HCT116 (cell line): ENCODE results near the gene BTLA. TPM values are rescaled to one million over a fixed set of nuclear protein-coding genes. Genes with fewer than 3 reads are reported as not detected.

Source experiments
- ATAC-seq: fragments of 200-7000 bp; cut with Tn5 transposase; 2 replicates; pipeline ENCODE4 v1.9.1; 2020; ENCODE audit warnings: mild to moderate bottlenecking, moderate library complexity
- BruUV-seq: library from RNA; stranded (reverse); fragments of 400-500 nt; replicated peaks from 2 replicates; lab custom pipeline; 2021; lab: Mats Ljungman, UMichigan
- CTCF ChIA-PET: fragments of 300-600 bp; sonication (Branson Sonifier 250); formaldehyde crosslinking; loops from one replicate; lab custom pipeline; 2021; ENCODE audit warnings: antibody characterized with exemption; lab: Charles Lee
- POLR2A ChIA-PET: fragments of 300-600, 350-600 bp; sonication (Branson Sonifier 250); formaldehyde crosslinking; loops from one replicate; lab custom pipeline; 2021; ENCODE audit warnings: antibody characterized with exemption; lab: Charles Lee
- RAD21 ChIA-PET, 2 experiments: fragments of 300-600 bp; sonication (Branson Sonifier 250); formaldehyde crosslinking; loops; one replicate each; lab custom pipeline; 2023; ENCODE audit warnings: low total read pairs in 2 of 2; ENCODE audit not compliant: uncharacterized antibody in 2 of 2, unreplicated experiment in 2 of 2, low non-redundant PET in 1 of 2; lab: Charles Lee
- DNase-seq: peaks from one replicate; pipeline ENCODE4 v3.0.0-alpha.2; 2010; ENCODE audit warnings: low read depth, low spot score
- H2AFZ ChIP-seq: fragments of 200-600 bp; shearing (Covaris generic), sonication (generic); 2 replicates; pipeline ENCODE4 v1.6.1; 2017; ENCODE audit warnings: low read depth, mixed run types, mixed read lengths, antibody characterized with exemption, low read length; ENCODE audit not compliant: poor library complexity, severe bottlenecking
- H3K27ac ChIP-seq: 2 replicates; pipeline ENCODE4 v1.5.1; 2012; ENCODE audit warnings: low read depth, low read length
- H3K27me3 ChIP-seq: fragments of 200-600 bp; sonication (generic); 2 replicates; pipeline ENCODE4 v1.6.1; 2016; ENCODE audit warnings: mixed run types, low read length, mixed read lengths; ENCODE audit not compliant: insufficient read depth
- H3K36me3 ChIP-seq, 2 experiments: fragments of 200-500 bp in 1 of 2; fragments of 200-600 bp in 1 of 2; sonication (Bioruptor generic) in 1 of 2; sonication (generic) in 1 of 2; 2 replicates each; pipeline versions ENCODE4 v1.5.1 to v1.6.1; 2014 to 2016; ENCODE audit warnings: low read length in 2 of 2, inconsistent platforms in 1 of 2, mixed read lengths in 1 of 2, mixed run types in 1 of 2; ENCODE audit not compliant: insufficient read depth in 2 of 2, control insufficient read depth in 1 of 2
- H3K4me1 ChIP-seq, 2 experiments: fragments of 200-600 bp in 1 of 2; sonication (generic) in 1 of 2; 2 replicates each; pipeline versions ENCODE4 v1.5.1 to v1.6.1; 2012 to 2017; ENCODE audit warnings: low read length in 2 of 2, inconsistent platforms in 1 of 2, mild to moderate bottlenecking in 1 of 2, mixed read lengths in 1 of 2, mixed run types in 1 of 2, moderate library complexity in 1 of 2; ENCODE audit not compliant: insufficient read depth in 2 of 2, control insufficient read depth in 1 of 2
- H3K4me2 ChIP-seq: fragments of 200-600 bp; sonication (generic); 2 replicates; pipeline ENCODE4 v1.6.1; 2017; ENCODE audit warnings: mixed run types, low read length, mixed read lengths
- H3K4me3 ChIP-seq, 2 experiments: fragments of 200-600 bp in 1 of 2; sonication (generic) in 1 of 2; replicated peaks in 1 of 2; 2 replicates each; pipeline ENCODE4 v1.5.1; 2011 to 2016; ENCODE audit warnings: low read length in 2 of 2, control low read depth in 1 of 2, low read depth in 1 of 2, mild to moderate bottlenecking in 1 of 2, mixed read lengths in 1 of 2, mixed run types in 1 of 2
- H3K79me2 ChIP-seq: fragments of 200-600 bp; sonication (generic); 2 replicates; pipeline ENCODE4 v1.6.1; 2017; ENCODE audit warnings: mild to moderate bottlenecking, mixed run types, low read length, moderate library complexity, mixed read lengths; ENCODE audit not compliant: insufficient read depth
- H3K9ac ChIP-seq: fragments of 200-600 bp; sonication (generic); 2 replicates; pipeline ENCODE4 v1.6.1; 2016; ENCODE audit warnings: low read length, mixed read lengths
- H3K9me2 ChIP-seq: fragments of 200-600 bp; sonication (generic), shearing (Covaris generic); 2 replicates; pipeline ENCODE4 v1.6.1; 2017; ENCODE audit warnings: mixed run types, mild to moderate bottlenecking, moderate library complexity; ENCODE audit not compliant: insufficient read depth
- H3K9me3 ChIP-seq, 2 experiments: fragments of 200-500 bp in 1 of 2; fragments of 200-600 bp in 1 of 2; sonication (Bioruptor generic) in 1 of 2; sonication (generic) in 1 of 2; 2 replicates each; pipeline ENCODE4 v1.6.1; 2014 to 2017; ENCODE audit warnings: low read length in 2 of 2, mixed read lengths in 2 of 2, inconsistent platforms in 1 of 2, low read depth in 1 of 2, mild to moderate bottlenecking in 1 of 2, mixed run types in 1 of 2, moderate library complexity in 1 of 2; ENCODE audit not compliant: control insufficient read depth in 1 of 2, insufficient read depth in 1 of 2
- H4K20me1 ChIP-seq: fragments of 200-600 bp; sonication (generic), shearing (Covaris generic); 2 replicates; pipeline ENCODE4 v1.6.1; 2017; ENCODE audit warnings: mixed run types, mild to moderate bottlenecking, moderate library complexity; ENCODE audit not compliant: insufficient read depth
- ATF3 ChIP-seq: IDR thresholded peaks from 2 replicates; pipeline ENCODE4 v1.6.1; 2012
- CBX3 ChIP-seq: IDR thresholded peaks from 2 replicates; pipeline ENCODE4 v1.6.1; 2012; ENCODE audit warnings: low read depth
- CEBPB ChIP-seq: IDR thresholded peaks from 2 replicates; pipeline ENCODE4 v1.6.1; 2012; ENCODE audit warnings: low read depth
- ELF1 ChIP-seq: IDR thresholded peaks from 2 replicates; pipeline ENCODE4 v1.6.1; 2012; ENCODE audit warnings: low read depth, borderline replicate concordance
- EZH2phosphoT487 ChIP-seq: fragments of 200-600 bp; IDR thresholded peaks from 2 replicates; pipeline ENCODE4 v1.6.1; 2018; ENCODE audit warnings: antibody characterized with exemption, borderline replicate concordance
- JUND ChIP-seq: IDR thresholded peaks from 2 replicates; pipeline ENCODE4 v1.6.1; 2012
- POLR2AphosphoS5 ChIP-seq: IDR thresholded peaks from 2 replicates; pipeline ENCODE4 v1.6.1; 2011; ENCODE audit warnings: mild to moderate bottlenecking, low read depth, low read length, moderate library complexity
- RAD21 ChIP-seq: IDR thresholded peaks from 2 replicates; pipeline ENCODE4 v1.6.1; 2012; ENCODE audit warnings: low read depth, mild to moderate bottlenecking
- SIN3A ChIP-seq: IDR thresholded peaks from 2 replicates; pipeline ENCODE4 v1.6.1; 2012; ENCODE audit warnings: low read depth
- SP1 ChIP-seq: IDR thresholded peaks from 2 replicates; pipeline ENCODE4 v1.6.1; 2012; ENCODE audit warnings: low read depth
- SRF ChIP-seq: IDR thresholded peaks from 2 replicates; pipeline ENCODE4 v1.6.1; 2012; ENCODE audit warnings: low read depth
- YY1 ChIP-seq: IDR thresholded peaks from 2 replicates; pipeline ENCODE4 v1.6.1; 2011; ENCODE audit warnings: low read length, low read depth, moderate library complexity, mild to moderate bottlenecking; ENCODE audit not compliant: insufficient replicate concordance; ENCODE audit errors: extremely low read depth
- ZNF274 ChIP-seq: fragments of 200-500 bp; sonication (Bioruptor generic); IDR thresholded peaks from 2 replicates; pipeline ENCODE4 v1.6.1; 2014; ENCODE audit warnings: mild to moderate bottlenecking, low read depth, low read length, inconsistent platforms
- intact Hi-C: fragments of 100-400 bp; cut with micrococcal nuclease; formaldehyde crosslinking; loops from 2 replicates; pipeline ENCODE4 v1.10.0; 2022
- total RNA-seq: library from RNA; stranded (reverse); gene quantifications from one replicate; pipeline ENCODE4 v1.2.1, GENCODE V29; 2021; ENCODE audit not compliant: unreplicated experiment
- TF ChIP-seq, protein P1 (sequence below): IDR thresholded peaks from 2 replicates; pipeline ENCODE4 v1.6.1; 2012
- TF ChIP-seq, protein P2 (sequence below), 3 experiments: fragments of 200-600 bp in 1 of 3; sonication (generic) in 1 of 3; IDR thresholded peaks in 2 of 3; conservative IDR thresholded peaks in 1 of 3; 2 replicates each; pipeline ENCODE4 v1.5.1; 2012 to 2017; ENCODE audit warnings: low read depth in 2 of 3, low read length in 2 of 3, antibody characterized with exemption in 1 of 3, borderline replicate concordance in 1 of 3, control low read depth in 1 of 3, mild to moderate bottlenecking in 1 of 3, mixed read lengths in 1 of 3, mixed run types in 1 of 3, moderate library complexity in 1 of 3; ENCODE audit not compliant: insufficient read depth in 1 of 3
- TF ChIP-seq, protein P3 (sequence below): IDR thresholded peaks from 2 replicates; pipeline ENCODE4 v1.6.1; 2011; ENCODE audit warnings: mild to moderate bottlenecking, low read length, moderate library complexity; ENCODE audit not compliant: insufficient replicate concordance; ENCODE audit errors: extremely low read depth

Gene BTLA
- total RNA-seq, 1 experiment from 2014 or later, result 0.17 TPM

DNA sequence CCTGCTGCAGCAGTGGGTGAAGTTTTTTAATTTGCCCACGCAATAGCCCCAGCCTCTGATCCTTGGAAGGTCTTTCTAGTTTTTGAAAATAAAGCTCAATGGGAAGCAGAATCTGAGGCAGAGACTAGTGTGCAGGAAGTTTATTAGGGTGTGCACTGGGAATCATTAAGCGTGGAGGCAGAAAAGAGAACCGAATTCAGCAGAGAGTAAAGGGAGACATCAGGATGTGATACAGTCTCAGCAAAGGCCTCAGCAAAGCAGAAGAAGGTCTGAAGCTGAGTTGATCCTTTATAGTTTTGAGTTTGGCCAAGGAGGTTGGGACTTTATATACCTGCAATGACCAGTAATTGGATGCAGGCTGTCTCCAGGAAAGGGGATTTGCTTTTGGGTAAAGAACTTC, 4.9 kb upstream of the BTLA start (continued):
- TF ChIP-seq, protein P1, sequence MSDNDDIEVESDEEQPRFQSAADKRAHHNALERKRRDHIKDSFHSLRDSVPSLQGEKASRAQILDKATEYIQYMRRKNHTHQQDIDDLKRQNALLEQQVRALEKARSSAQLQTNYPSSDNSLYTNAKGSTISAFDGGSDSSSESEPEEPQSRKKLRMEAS, result no peak
- TF ChIP-seq ZNF274 (no peak), SIN3A (no peak)

DNA sequence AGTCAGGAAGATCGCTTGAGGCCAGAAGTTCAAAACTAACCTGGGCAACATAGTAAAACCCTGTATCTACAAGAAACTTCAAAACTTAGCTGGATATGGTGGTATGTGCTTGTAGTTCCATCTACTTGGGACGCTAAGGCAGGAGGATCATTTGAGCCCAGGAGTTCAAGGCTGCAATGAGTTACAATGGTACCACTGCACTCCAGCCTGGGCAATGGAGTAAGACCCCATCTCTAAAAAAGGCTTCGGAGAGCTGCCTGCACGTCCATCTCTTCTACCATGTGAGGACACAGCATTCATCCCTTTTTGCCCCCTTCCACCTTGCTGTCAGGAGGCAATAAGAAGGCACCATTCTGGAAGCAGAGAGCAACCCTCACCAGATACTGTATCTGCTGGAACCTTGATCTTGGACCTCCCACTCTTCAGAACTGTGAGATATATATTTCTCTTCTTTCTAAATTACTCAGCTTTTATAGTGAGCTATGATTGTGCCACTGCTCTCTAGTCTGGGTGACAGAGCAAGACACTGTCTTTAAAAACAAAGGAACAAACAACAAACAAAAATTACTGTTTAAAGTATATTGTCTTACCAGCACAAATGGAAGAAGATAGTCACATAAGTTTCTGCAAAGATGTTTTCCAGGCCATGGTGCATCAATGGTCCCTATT, 4.2 kb upstream of the BTLA start:
- Histone ChIP-seq H3K79me2 (no peaks in the 10 kb centered on the region), H2AFZ (no peak overlapping the region), H3K27ac (no peak overlapping the region), H3K9ac (no peak overlapping the region), H3K9me2 (no peaks in the 10 kb centered on the region), H3K4me1 (no peaks in the 10 kb centered on the region), H3K4me3 (no peak overlapping the region), H3K9me3 (no peaks in the 10 kb centered on the region), H4K20me1 (no peaks in the 10 kb centered on the region), H3K4me2 (no peak overlapping the region), H3K27me3 (no peaks in the 10 kb centered on the region), H3K36me3 (no peaks in the 10 kb centered on the region)
- no TSS peak for BruUV-seq
- no peak for TF ChIP-seq ATF3
- TF ChIP-seq SP1, result no peak
- TF ChIP-seq, protein P2, sequence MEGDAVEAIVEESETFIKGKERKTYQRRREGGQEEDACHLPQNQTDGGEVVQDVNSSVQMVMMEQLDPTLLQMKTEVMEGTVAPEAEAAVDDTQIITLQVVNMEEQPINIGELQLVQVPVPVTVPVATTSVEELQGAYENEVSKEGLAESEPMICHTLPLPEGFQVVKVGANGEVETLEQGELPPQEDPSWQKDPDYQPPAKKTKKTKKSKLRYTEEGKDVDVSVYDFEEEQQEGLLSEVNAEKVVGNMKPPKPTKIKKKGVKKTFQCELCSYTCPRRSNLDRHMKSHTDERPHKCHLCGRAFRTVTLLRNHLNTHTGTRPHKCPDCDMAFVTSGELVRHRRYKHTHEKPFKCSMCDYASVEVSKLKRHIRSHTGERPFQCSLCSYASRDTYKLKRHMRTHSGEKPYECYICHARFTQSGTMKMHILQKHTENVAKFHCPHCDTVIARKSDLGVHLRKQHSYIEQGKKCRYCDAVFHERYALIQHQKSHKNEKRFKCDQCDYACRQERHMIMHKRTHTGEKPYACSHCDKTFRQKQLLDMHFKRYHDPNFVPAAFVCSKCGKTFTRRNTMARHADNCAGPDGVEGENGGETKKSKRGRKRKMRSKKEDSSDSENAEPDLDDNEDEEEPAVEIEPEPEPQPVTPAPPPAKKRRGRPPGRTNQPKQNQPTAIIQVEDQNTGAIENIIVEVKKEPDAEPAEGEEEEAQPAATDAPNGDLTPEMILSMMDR (IDR thresholded peaks at IDR 0.05 in 2 of 3, conservative IDR thresholded peaks at IDR 0.05 in 1 of 3; ENCODE audit: borderline replicate concordance in 1 of 3, insufficient read depth in 1 of 3, low read depth in 2 of 3, low read length in 2 of 3), result no peak
- TF ChIP-seq ZNF274, result no peak
- no peak for TF ChIP-seq RAD21
- TF ChIP-seq SRF, result no peak
- TF ChIP-seq POLR2AphosphoS5, result no peak
- TF ChIP-seq CEBPB, result no peak
- TF ChIP-seq, protein P3, sequence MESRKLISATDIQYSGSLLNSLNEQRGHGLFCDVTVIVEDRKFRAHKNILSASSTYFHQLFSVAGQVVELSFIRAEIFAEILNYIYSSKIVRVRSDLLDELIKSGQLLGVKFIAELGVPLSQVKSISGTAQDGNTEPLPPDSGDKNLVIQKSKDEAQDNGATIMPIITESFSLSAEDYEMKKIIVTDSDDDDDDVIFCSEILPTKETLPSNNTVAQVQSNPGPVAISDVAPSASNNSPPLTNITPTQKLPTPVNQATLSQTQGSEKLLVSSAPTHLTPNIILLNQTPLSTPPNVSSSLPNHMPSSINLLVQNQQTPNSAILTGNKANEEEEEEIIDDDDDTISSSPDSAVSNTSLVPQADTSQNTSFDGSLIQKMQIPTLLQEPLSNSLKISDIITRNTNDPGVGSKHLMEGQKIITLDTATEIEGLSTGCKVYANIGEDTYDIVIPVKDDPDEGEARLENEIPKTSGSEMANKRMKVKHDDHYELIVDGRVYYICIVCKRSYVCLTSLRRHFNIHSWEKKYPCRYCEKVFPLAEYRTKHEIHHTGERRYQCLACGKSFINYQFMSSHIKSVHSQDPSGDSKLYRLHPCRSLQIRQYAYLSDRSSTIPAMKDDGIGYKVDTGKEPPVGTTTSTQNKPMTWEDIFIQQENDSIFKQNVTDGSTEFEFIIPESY, result no peak
- no peak for TF ChIP-seq CBX3
- no peak for TF ChIP-seq JUND
- no peak for TF ChIP-seq YY1
- TF ChIP-seq ELF1, result no peak
- TF ChIP-seq EZH2phosphoT487, result no peak
- RAD21 ChIA-PET, result no interaction called here
- ATAC-seq (no peak), DNase-seq (no peak)
- CTCF ChIA-PET, result no interaction called here
- POLR2A ChIA-PET, result no interaction called here
- intact Hi-C loops, result no loop called here
